Right renal cortex interstitium (tissue), 3 donors: ENCODE data around the gene PCLO. TPM values are rescaled to one million over a fixed set of nuclear protein-coding genes. Genes with fewer than 3 reads are reported as not detected.
"Not testable (repeated sequence)": the region's sequence is repeated elsewhere in the genome, so short reads cannot be mapped to it uniquely, and the experiment has no call there.

Experiments used
- DNase-seq, 3 donors: peaks; one replicate each; pipeline ENCODE4 v3.0.0-alpha.2; 2013; ENCODE audit warnings: low read depth in 3 of 3, low spot score in 2 of 3
- polyA plus RNA-seq, 3 donors: library from polyadenylated mRNA; unstranded; fragments of 120-200 nt; gene quantifications; one replicate each; pipeline ENCODE4 v1.2.1, GENCODE V29; 2013; ENCODE audit not compliant: insufficient read length in 3 of 3

Gene PCLO
- polyA plus RNA-seq, 3 donors: 7.6 to 10.3 (median 8.3) TPM

GRCh38 chr7:83053965-83054364 lies 108.7 kb downstream of the PCLO start:
- no peak for DNase-seq

GRCh38 chr7:83040484-83040883 lies 122.2 kb downstream of the PCLO start:
- DNase-seq: no peak

- no peak for DNase-seq
These were observed 123.9 kb downstream of the PCLO start for GRCh38 chr7:83038787-83039186.

- DNase-seq: no peak
These were observed 125.8 kb downstream of the PCLO start for GRCh38 chr7:83036721-83037380.

- no peak for DNase-seq
These were observed 126.6 kb downstream of the PCLO start for GRCh38 chr7:83036130-83036529.

GRCh38 chr7:83032195-83032594 lies 130.5 kb downstream of the PCLO start:
- DNase-seq: no peak

- not testable (repeated sequence) for DNase-seq
These were observed 138.6 kb downstream of the PCLO start for GRCh38 chr7:83023817-83024665.

GRCh38 chr7:83021032-83021431 lies 141.7 kb downstream of the PCLO start:
- DNase-seq: no peak

GRCh38 chr7:83020161-83020560 lies 142.5 kb downstream of the PCLO start:
- DNase-seq: no peak

GRCh38 chr7:83015916-83016315 lies 146.8 kb downstream of the PCLO start:
- DNase-seq: no peak

GRCh38 chr7:83014546-83014945 lies 148.1 kb downstream of the PCLO start:
- no peak for DNase-seq

GRCh38 chr7:83011954-83012353 lies 150.7 kb downstream of the PCLO start:
- DNase-seq: no peak

GRCh38 chr7:83005410-83005809 lies 157.3 kb downstream of the PCLO start:
- DNase-seq: no peak

GRCh38 chr7:83001362-83002040 lies 161.2 kb downstream of the PCLO start:
- no peak for DNase-seq

GRCh38 chr7:82998436-82998835 lies 164.2 kb downstream of the PCLO start:
- no peak for DNase-seq

GRCh38 chr7:82985144-82985802 lies 177.4 kb downstream of the PCLO start:
- DNase-seq: no peak

GRCh38 chr7:82980130-82980788 lies 182.4 kb downstream of the PCLO start:
- DNase-seq: no peak

GRCh38 chr7:82975811-82976468 lies 186.7 kb downstream of the PCLO start:
- DNase-seq: no peak

GRCh38 chr7:82972135-82972534 lies 190.5 kb downstream of the PCLO start:
- no peak for DNase-seq
